ENCODE data around the gene SMARCA4.
"Not testable (repeated sequence)": the region's sequence is repeated elsewhere in the genome, so short reads cannot be mapped to it uniquely, and the experiment has no call there.

SMARCA4 gene

GRCh38 chr19:10929402-10929794 lies 31.4 kb upstream of the SMARCA4 start:
- DNase-seq, result no peak

GRCh38 chr19:10935371-10936059 lies 25.3 kb upstream of the SMARCA4 start:
- no peak for DNase-seq

- DNase-seq, result peak; percentile 76 to 83
Measured at GRCh38 chr19:10936661-10937084, 24.2 kb upstream of the SMARCA4 start.

DNA sequence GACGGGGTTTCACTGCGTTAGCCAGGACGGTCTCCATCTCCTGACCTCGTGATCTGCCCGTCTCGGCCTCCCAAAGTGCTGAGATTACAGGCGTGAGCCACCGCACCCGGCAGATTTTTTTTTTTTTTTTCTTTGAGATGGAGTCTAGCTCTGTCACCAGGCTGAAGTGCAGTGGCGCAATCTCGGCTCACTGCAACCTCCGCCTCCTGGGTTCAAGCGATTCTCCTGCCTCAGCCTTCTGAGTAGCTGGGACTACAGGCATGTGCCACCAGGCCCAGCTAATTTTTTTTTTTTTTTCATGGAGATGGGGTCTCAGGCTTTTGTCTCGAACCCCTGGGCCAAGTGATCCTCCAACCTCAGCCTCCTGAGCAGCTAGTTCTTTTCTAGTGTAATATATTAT lies 19.2 kb upstream of the SMARCA4 start:
- DNase-seq, result not testable (repeated sequence)

- not testable (repeated sequence) for DNase-seq
Measured at GRCh38 chr19:10943412-10943811, 17.4 kb upstream of the SMARCA4 start.

DNA sequence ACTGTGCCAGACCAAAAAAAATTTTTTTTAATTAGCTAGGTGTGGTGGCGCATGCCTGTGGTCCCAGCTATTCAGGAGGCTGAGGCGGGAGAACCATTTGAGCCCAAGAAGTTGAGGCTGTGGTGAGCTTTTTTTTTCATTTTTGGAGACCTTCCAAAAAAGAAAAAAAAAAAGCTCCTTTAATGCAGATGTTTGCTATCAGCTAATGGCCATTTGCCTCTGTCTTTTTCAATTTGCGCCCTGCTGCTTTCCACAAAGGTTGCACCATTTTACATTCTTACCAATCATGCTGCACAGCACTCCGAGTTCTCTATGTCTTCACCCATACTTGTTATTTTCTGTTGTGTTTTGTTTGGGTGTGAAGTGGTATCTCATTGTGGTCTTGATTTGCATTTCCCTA lies 15.6 kb upstream of the SMARCA4 start:
- DNase-seq, result no peak

DNA sequence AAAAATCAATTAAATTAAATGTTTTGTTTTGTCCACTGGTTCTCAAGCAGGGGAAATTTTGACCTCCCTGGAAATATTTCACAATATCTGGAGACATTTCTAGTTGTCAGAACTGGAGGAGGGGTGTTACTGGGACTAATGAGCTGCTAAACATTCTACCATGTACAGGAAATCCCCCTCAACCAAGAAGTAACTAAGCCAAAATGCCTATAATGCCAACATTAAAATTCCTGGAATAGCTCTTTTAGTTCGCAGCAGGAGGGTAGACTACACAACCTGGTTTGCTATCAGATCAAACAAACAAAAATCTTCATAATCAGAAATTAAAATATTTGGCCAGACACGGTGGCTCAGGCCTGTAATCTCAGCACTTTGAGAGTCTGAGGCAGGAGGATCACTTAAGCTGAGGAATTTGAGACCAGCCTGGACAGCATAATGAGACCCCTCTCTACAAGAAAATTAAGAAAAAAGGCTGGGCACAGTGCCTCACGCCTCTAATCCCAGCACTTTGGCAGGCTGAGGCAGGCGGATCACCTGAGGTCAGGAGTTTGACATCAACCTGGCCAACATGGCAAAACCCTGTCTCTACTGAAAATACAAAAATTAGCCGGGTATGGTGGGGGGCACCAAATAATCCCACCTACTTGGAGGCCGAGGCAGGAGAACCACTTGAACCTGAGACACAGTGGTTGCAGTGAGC lies 13.7 kb upstream of the SMARCA4 start:
- DNase-seq, result no peak

DNA sequence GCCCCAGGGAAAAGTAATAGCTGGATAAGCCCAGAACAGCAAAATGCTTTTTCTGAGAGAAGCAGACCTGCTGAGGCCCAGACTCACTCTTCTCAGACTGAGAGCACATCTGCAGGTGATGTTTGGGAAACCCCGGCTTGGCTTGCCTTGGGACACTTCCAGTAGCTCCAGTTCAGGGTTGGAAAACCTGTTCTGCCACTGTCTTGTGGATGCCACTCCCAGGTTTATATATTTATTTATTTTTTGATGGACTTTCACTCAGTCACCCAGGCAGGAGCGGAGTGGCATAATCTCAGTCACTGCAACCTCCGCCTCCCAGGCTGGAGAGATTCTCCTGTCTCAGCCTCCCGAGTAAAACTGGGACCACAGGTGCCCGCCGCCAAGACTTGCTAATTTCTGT lies 8.0 kb upstream of the SMARCA4 start:
- DNase-seq, result no peak

GRCh38 chr19:10959277-10959968 lies 1.4 kb upstream of the SMARCA4 start:
- not testable (repeated sequence) for DNase-seq

GRCh38 chr19:10961073-10961860 lies 437 bp downstream of the SMARCA4 start:
- peak in 1 of 2 experiments; percentile 20 for DNase-seq

DNA sequence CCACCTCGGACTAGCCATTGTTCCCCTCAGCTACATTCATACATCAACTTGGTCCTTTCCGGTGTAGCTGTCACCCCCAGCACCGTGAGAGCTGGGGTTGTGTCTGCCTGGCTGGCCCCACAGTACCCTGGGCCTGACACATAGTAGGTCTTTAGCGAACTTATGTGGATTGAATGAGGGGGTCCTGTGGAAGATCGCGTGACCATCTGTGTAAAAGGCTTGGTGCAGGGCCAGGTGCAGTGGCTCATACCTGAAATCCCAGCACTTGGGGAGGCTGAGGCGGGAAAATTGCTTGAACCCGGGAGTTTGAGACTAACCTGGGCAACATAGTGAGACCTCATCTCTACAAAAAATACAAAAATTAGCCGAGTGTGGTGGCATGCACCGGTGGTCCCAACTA lies 2.0 kb downstream of the SMARCA4 start:
- no peak for DNase-seq

GRCh38 chr19:10963865-10964264 lies 3.0 kb downstream of the SMARCA4 start:
- DNase-seq, result no peak

- DNase-seq, result no peak
Measured at GRCh38 chr19:10964903-10965302, 4.1 kb downstream of the SMARCA4 start.

DNA sequence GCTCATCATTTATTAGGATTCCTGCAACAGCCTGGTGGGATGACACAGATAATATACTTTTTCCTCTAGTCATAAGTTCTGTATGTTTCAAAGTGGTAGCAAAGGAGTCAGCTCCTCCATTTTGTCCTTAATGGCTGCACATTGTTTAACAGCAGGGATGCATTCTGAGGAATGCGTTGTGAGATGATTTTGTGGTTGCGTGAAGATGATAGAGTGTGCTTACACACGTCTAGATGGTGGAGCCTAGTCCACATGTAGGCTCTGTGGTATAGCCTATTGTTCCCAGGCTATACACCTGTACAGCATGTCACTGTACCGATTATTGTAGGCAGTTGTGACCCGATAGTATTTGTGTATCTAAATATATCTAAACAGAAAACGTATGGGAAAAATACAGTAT lies 4.6 kb downstream of the SMARCA4 start:
- DNase-seq, result no peak

GRCh38 chr19:10966809-10967208 lies 6.0 kb downstream of the SMARCA4 start:
- no peak for DNase-seq

DNA sequence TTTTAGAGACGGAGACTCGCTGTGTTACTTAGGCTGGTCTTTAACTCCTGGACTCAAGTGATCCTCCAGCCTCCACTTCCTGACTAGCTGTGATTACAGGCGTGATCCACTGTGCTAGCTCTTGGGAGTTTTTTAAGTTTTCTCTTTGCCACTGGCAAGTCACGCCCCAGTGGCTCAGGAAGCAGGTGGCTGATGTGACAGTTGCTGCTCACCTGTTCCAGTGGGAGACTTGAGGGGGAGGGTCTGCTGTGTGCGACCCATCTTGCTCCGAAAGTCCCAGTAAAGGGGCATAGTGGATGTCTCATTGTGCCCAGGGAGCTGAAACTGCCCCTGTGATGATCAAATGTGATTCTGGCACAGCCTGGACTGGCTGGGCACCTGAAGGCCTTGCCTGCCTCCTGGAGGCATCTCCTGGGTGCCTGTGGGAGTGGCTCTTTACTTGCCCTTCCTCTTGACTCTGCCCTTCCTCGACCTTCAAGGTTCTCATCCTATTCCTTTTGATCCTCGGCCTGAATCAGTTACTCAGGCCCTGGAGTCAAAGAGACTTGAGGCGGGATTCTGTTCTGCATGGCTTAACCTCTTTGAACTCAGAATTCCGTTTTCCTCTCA lies 7.8 kb downstream of the SMARCA4 start:
- DNase-seq, result peak in 1 of 2 experiments; percentile 7

DNA sequence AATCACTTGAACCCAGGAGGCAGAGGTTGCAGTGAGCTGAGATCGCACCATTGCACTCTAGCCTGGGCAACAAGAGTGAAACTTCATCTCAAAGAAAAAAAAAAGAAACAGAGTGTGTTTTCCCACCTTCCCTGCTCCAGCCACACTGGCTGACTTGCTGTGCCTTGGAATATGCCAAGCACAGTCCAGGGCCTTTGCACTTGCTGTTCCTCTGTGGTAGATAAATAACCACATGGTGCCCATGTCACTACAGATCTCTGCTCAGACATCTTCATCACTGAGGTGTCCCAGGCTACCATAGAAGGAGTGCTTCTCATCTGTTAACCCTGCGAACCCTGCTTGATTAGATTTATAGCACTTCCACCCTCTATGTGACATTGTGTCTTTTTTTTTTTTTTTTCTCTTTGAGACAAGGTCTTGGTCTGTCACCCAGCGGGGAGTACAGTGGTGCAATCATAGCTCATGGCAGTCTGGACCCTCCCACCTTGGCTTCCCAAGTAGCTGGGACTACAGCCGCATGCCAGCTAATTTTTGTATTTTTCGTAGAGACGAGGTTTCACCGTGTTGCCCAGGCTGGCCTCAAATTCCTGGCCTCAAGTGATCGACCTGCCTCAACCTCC lies 10.4 kb downstream of the SMARCA4 start:
- DNase-seq, result no peak

DNA sequence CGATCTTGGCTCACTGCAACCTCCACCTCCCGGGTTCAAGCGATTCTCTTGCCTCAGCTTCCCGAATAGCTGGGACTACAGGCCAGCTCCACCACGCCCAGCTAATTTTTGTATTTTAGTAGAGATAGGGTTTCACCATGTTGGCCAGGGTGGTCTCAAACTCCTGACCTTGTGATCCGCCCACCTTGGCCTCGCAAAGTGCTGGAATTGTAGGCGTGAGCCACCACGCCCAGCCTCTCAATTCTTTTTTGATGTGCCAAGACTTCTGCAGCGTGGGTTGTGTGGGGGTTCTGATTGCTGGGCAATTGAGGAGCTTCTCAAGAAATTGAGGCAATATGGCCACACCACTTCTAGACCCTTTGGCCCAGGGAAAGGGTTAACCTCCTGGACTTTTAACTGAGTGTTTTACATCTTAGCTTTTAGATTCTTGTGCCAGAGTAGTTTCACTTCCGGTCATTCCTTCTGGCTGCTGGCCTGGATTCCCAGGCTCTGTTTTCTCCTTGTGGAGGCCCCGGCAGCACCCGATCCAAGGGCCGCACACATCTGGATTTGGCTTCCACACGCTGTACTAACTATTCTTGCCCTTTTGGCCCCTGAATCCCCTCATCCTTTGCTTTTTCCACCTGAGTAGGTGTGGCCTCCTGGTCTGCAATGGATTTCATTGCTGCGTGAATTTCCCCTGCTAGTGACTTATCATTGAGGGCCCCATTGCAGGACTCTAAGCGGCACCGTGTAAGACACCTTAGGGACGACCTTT lies 14.7 kb downstream of the SMARCA4 start:
- no peak for DNase-seq

DNA sequence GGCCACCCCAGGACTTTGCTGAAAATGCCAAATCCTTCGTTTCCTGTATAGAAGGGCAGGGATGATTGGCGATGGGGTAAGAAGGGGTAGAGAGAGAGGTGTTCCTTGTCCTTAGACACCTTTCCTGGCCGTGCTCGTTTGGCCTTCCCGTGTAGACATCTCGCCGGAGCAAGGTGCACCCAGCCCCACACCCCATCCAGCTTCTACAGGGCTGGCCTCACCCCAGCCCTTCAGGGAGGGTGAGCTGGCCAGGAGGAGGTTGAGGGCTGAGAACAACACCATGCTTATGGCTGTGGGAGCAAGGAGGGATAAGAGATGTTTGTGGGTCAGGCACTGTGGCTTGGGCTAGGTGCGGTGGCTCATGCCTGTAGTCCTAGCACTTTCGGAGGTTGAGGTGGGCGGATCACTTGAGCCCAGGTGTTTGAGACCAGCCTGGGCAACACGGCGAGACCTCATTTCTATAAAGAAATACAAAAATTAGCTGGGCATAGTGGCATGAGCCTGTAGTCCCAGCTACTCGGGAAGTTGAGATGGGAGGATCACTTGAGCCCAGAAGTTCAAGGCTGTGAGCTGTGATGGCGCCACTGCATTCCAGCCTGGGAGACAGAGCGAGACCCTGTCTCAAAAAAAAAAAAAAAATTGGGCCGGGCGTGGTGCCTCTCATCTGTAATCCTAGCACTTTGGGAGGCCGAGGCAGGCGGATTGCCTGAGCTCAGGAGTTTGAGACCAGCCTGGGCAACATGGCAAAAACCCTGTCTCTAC lies 15.5 kb downstream of the SMARCA4 start:
- no peak for DNase-seq

DNA sequence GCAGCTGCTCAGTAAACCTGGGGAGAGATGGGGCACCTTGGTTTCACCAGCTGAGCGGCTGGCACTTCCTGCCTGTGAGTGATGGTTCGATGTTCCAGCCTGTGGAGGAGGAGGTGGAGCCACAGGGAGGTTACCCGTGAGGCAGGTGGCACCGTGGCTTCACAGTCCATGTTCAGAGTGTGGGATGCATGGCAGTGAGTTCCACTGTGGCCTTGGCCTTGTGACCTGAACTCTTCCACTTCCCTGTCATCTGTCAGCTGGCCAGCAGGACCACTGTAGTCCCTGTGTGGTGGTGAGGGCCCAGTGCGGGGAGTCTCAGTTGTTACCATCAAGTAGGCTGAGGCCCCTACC lies 16.9 kb downstream of the SMARCA4 start:
- no peak for DNase-seq

DNA sequence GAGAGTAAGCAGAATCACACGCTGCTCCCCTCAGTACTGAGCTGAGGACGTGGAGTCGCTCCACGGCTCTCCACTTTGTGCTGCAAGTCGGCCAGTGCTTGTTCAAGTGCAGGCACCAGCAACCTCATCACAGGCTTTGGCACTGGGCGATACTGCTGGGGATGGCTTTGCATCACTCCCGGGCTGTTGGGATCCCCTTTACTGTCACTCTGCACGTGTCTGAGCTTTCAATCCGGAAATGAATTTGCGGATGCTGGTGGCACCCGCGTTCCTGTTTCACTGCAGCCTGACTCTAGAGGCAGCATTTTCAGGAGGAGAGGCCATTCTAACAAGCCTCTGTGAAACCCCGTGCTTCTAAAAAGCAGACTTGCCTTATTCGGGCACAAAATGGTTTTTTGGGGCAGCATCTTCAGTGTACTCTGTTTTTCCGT lies 19.1 kb downstream of the SMARCA4 start:
- no peak for DNase-seq

Measured in NCI-H2081 (cell line).